Activated CD4-positive, alpha-beta T cell treated with anti-CD3 and anti-CD28 coated beads, Interleukin-2, amount 50 U/mL, for 4 hours (primary cell): Measurements from ENCODE around the gene SENP7.
"Not testable (repeated sequence)": the region's sequence is repeated elsewhere in the genome, so short reads cannot be mapped to it uniquely, and the experiment has no call there.

Source experiments
- DNase-seq, 2 experiments: peaks; one replicate each; pipeline ENCODE4 v3.0.0-alpha.2; 2020

Gene SENP7

GRCh38 chr3:101319531-101319930, 193.5 kb downstream of the SENP7 start:
- DNase-seq = no peak

GRCh38 chr3:101312545-101312944, 200.5 kb downstream of the SENP7 start:
- DNase-seq = no peak

GRCh38 chr3:101311676-101312075, 201.3 kb downstream of the SENP7 start:
- no peak for DNase-seq

- no peak for DNase-seq
These were observed 202.0 kb downstream of the SENP7 start for GRCh38 chr3:101310978-101311375.

- DNase-seq = not testable (repeated sequence)
These were observed 204.8 kb downstream of the SENP7 start for GRCh38 chr3:101308147-101308772.

- no peak for DNase-seq
These were observed 209.2 kb downstream of the SENP7 start for GRCh38 chr3:101303836-101304235.

- no peak for DNase-seq
These were observed 209.8 kb downstream of the SENP7 start for GRCh38 chr3:101303089-101303731.

GRCh38 chr3:101300073-101300472, 212.9 kb downstream of the SENP7 start:
- no peak for DNase-seq

GRCh38 chr3:101292027-101292426, 221.0 kb downstream of the SENP7 start:
- DNase-seq = no peak

- DNase-seq = no peak
These were observed 224.7 kb downstream of the SENP7 start for GRCh38 chr3:101288294-101288693.

- no peak for DNase-seq
These were observed 228.3 kb downstream of the SENP7 start for GRCh38 chr3:101284757-101285156.

GRCh38 chr3:101281521-101282030, 231.4 kb downstream of the SENP7 start:
- DNase-seq = no peak

GRCh38 chr3:101279765-101280385, 233.1 kb downstream of the SENP7 start:
- DNase-seq = no peak

GRCh38 chr3:101279162-101279561, 233.8 kb downstream of the SENP7 start:
- DNase-seq = no peak

- DNase-seq = no peak
These were observed 234.3 kb downstream of the SENP7 start for GRCh38 chr3:101278727-101279126.
